Subcutaneous adipose tissue (tissue), 4 donors: ENCODE measurements around the gene SLC17A7. TPM values are rescaled to one million over a fixed set of nuclear protein-coding genes. Genes with fewer than 3 reads are reported as not detected.

Source experiments
- total RNA-seq, 4 donors: library from RNA; depleted of rRNA; stranded (reverse); fragments of >200 nt; gene quantifications; one replicate each; pipeline ENCODE4 v1.1.0, GENCODE V29; 2016
- TF ChIP-seq, protein P1 (sequence below): fragments of 450-650 bp; IDR thresholded peaks from one replicate; pipeline ENCODE4 v1.5.1; 2016; ENCODE audit warnings: low read depth, mild to moderate bottlenecking, control low read depth, antibody characterized with exemption, moderate library complexity

Gene SLC17A7
- total RNA-seq, 4 donors from 2014 or later, result 1.7 to 3.6 (median 2.8) TPM

DNA sequence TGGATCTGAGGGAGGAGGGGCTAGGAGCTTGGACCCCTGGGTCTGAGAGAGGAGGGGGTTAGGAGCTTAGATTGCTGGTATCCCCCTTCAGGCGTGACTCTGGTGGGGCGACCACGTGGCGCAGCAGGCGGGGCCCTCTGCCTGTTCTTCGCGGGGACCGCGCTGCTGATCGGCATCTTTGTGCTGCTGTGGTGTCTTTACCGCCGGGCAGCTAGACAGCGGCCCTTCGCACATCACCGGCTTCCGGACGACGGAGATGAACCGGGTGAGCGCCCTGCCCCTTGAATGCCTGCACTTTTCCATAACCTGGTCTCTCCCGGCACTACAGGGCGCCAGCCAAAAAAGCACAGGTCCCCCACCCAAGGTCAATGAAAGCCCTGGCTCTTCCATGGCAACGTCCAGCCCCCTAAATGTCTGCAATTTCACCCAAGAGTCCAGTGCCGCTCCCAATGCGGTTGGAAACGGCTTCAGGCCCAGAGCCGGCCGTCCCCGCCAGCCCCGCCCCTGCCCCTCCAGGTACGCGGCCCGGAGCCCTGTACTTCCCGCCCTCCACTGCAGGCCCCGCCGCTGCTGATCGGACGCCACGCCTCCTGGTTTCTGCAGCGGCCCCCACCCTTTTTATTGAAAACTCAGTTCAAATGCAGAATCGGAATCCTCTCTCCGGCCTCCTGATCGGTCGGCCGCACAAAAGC, 13.3 kb downstream of the SLC17A7 start:
- TF ChIP-seq, protein P1, sequence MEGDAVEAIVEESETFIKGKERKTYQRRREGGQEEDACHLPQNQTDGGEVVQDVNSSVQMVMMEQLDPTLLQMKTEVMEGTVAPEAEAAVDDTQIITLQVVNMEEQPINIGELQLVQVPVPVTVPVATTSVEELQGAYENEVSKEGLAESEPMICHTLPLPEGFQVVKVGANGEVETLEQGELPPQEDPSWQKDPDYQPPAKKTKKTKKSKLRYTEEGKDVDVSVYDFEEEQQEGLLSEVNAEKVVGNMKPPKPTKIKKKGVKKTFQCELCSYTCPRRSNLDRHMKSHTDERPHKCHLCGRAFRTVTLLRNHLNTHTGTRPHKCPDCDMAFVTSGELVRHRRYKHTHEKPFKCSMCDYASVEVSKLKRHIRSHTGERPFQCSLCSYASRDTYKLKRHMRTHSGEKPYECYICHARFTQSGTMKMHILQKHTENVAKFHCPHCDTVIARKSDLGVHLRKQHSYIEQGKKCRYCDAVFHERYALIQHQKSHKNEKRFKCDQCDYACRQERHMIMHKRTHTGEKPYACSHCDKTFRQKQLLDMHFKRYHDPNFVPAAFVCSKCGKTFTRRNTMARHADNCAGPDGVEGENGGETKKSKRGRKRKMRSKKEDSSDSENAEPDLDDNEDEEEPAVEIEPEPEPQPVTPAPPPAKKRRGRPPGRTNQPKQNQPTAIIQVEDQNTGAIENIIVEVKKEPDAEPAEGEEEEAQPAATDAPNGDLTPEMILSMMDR, result no peak

DNA sequence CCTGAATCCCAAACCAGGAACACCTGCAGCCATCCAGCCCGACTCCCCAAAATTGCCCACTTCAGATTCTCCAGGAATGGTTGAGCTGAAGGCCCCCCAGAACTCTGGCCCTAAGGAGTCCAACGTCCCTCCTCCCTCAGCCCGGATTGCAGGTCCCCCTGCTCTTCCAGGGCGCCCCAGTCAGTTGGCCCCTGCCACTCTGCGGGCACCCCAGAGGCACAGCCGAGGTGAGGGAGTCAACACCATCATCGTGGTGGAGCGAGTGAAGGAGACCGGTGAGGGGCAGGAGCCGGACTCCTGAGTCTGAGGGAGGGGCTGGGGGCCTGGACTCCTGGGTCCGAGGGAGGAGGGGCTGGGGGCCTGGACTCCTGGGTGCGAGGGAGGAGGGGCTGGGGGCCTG, 14.0 kb downstream of the SLC17A7 start:
- TF ChIP-seq, protein P1, result no peak

DNA sequence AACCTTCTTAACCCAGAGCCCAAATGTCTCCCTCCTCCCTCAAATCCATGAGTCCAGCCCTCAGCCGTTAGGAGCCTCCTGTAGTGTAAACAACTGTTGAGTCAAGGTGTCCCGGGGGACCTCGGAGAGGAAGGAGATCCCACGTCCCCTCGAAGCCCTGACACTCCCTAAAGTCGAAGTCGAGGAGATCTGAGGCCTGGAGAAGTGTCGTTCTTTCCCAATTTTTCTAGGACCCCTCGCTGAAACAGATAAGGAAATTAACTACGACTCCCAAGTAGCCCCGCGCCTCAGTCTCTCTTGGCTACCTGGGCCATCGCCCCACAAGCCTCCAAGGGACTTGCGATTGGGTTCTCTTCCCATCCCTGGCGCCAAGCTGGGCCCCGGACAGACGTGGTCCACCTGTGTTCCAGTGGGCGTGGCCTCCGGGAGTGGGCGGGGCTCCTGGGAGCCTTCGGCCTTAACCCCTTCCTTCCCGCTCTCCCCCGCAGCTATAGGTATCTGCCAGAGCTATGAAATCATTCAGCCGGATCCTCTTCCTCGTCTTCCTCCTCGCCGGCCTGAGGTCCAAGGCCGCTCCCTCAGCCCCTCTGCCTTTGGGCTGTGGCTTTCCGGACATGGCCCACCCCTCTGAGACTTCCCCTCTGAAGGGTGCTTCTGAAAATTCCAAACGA, 15.3 kb downstream of the SLC17A7 start:
- TF ChIP-seq, protein P1, result no peak

GRCh38 chr19:49425178-49425577, 16.1 kb downstream of the SLC17A7 start, which contains the start of gene GFY:
GFY (plus strand) TSS chr19:49425388; CDS start chr19:49426431, 1,043 bp downstream.
- TF ChIP-seq, protein P1, result no peak

- TF ChIP-seq, protein P1, result no peak
These were observed 17.4 kb downstream of the SLC17A7 start for GRCh38 chr19:49423985-49424303.

DNA sequence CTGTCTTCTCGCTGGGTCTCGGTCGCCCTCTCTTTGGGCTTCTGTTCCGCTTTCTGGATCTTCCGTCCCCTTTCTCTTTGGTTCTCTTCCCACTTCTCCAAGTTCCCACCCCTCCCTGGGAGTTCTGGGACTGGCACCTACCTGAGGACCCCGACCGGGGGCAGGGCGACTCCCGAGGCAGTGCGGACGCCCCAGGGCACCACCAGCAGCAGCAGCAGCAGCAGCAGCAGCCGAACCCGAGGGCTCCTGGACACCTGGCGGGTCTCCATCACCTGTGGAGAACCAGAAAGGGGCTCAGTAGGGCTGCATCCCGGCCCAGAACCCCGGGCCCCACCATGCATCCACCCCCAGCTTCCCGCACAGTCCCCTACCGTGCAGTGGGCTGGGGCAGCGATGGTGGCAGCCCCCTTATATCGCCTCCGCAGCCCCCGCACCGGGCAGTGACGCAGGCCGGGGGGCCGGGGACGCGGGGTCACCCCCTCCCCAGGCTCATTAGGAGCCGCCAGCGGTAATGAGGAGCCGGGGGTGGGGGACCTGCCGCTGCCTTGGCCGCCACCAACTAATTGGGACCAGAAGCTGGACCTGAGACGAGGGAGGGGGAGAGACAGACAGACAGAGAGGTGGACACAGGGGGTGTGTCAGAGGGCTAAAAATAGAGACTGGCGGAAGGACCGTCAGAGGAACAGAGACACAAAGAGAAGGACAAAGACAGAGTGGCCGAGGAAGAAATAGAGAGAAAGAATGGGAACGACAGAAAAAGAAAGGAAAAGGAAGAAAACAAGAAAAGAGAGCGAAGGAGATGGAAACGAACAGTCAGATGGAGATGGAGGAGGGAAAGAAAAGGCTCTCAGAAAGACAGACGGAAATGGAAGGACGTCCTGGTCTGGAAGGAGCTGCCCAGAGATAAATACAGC, 18.0 kb downstream of the SLC17A7 start, which contains the start of gene PTH2:
TSS of gene PTH2 (minus strand) at position 371 of the 914 bp plus-strand sequence. CDS start at position 269, 102 bp downstream.
- TF ChIP-seq, protein P1, result no peak
